Fibroblast of peridontal ligament (primary cell): ENCODE measurements around the gene EXOC3L4.
"Not testable (repeated sequence)": the region's sequence is repeated elsewhere in the genome, so short reads cannot be mapped to it uniquely, and the experiment has no call there.

Source experiments
- DNase-seq: peaks from one replicate; pipeline ENCODE4 v3.0.0-alpha.2; 2010; ENCODE audit errors: extremely low read depth

EXOC3L4 gene

DNA sequence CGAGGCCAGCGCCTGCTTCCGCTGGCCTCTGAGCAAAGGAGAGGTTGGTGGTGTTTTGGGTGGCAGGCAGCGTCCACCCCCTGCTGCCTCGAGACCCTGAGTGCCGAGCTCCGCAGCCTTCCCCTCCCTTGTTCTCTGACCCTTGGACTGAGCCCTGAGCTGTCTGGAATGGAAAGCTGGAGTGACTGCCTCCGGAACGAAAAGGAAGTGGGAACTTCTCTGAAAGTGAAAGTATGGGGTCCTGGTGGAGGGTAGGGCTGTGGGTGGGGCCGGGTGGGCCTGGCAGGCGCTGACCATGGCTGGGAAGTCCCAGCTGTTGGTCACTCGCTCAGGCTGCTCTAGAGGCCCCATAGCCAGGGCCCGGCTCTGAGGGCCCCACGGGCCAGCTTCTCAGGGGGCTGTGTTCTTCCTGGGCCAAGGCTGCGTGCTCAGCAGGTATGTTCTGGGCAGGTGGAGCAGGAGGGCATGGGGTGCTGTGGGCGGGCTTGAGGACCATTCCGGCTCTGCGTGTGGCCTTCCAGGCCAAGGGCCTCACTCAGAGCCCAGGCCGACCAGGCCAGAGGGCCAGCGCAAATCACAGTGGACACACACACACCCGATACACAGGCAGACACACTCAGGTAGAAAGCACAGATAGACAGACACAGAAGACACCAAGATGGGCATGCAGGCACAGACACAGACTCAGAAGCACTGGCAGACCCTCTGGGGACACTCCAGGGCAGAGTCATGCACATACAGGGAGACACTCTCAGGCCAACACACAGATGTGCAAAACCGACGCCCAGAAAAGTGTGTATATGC, at the start of gene EXOC3L4:
EXOC3L4 (plus strand) TSS at position 320 of the 804 bp plus-strand sequence. CDS start 5,495 bp downstream, outside the sequence.
- no peak for DNase-seq

GRCh38 chr14:103045371-103045869, 49.1 kb upstream of the EXOC3L4 start:
- DNase-seq: no peak

GRCh38 chr14:103047453-103047852, 47.1 kb upstream of the EXOC3L4 start:
- not testable (repeated sequence) for DNase-seq

DNA sequence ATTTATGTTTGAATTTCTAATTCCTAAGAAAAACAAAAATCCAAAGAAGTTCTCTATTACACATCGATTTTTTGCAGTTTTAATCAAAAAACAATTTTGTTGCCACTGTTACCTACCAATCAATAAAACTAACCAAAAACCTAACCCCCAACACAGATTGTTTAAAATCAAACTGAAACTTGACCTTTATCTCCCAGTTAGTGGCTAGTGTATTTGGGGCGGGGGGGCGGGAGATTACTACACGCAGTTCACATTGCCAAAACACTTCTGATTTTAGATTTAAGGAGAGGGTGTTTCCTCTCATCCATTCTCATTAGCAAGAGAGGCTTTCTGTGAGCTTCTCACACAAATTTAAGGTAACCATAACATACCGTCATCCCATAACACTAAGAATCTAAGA, 43.6 kb upstream of the EXOC3L4 start:
- no peak for DNase-seq

DNA sequence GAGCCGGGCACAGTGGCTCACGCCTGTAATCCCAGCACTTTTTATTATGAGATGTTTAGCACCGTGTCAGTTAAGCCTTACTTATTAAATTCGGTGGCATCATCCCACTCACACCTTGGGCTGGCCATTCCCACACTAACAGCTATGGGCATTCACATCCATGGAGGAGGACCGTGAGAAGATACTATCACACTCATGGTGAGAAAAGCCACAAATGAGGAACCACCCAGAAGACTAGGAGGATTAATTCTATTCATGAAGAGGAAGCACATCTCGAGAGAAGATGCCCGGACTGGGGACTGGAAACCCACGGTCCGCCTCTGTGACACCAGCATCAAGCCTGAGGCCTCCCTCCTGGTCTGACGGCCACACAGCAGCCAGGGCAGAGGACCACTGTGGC, 42.1 kb upstream of the EXOC3L4 start:
- DNase-seq: no peak

DNA sequence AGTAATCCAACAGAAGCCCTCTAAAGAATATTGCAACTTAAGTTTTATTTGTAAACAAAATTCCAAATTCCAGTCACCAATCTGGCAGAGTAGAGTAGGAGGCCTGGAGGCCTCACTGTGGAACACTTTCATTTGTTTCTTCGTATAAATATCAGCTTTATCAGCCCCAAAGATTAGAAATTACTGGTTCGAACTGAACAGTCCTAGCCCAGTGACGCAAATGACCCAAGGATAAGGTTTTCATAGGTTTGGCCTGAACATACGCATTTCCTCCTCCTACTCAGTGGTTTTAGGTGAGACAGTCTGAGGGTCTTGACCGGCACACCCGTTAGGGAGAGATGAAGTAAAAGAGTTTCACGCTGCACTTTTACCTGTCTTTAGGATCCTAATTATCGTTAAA, 38.8 kb upstream of the EXOC3L4 start:
- DNase-seq: peak; percentile 31

- peak; percentile 48 for DNase-seq
Measured at GRCh38 chr14:103056322-103057027, 38.0 kb upstream of the EXOC3L4 start.

DNA sequence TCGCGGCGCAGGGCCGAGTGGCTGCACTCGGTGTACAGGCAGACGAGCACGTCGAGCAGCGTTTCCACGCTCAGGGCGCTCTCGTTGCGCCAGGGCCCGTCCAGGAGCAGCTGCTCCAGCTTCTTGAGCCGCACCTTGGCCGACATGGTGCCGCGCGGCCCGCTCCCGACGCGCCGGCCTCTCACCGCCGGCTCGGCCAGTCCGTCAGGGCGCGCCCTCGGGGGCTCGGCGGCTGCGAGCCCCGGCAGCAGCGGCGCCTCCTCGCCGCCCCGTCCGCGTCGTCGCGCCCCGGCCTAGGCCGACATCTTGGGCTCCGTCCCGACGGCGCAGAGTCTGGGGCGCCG, 37.5 kb upstream of the EXOC3L4 start:
- no peak for DNase-seq

DNA sequence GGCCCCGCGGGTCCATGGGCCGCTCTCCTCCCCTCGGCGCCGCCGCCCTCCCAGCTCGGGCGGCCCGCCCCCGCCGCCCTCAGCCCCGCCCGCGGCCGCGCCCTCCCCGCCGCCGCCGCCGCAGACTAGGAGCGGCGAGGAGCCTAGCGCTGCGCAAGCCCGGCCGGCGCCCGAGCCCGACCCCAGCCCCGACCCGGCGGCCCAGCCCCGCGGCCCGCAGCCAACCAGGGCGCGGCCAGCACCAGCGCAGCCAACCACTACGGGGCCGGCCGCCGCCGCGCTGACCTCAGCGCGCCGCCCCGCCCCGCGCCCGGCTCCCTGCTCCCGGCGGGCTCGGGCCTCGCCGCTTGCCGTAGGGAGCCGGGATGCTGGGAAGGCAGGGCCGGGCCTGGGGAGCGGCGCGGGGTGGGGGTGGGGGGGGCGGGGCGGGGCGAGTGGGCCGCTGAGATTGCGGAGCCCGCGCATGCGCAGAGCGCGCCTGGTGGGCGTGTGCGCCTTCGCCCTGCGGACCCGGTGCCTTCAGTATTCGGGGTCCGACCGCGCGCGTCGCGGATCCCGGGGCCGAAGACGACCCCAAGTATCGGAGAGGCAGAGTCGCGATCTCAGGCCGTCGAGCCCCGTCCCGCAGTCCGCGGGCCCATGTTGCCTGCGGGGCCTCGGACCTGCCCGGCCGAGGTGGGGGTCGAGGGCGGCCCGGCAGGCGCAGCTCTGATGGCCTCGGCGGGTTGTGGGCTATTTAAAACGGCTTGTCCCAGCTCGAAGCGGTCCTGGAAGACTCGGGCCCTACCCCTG, 37.0 kb upstream of the EXOC3L4 start, which contains the start of gene CDC42BPB:
CDC42BPB (minus strand) TSS at position 178 of the 792 bp plus-strand sequence. CDS start 376 bp downstream, outside the sequence.
- DNase-seq: peak; percentile 81

- no peak for DNase-seq
Measured at GRCh38 chr14:103058164-103059055, 36.1 kb upstream of the EXOC3L4 start.

GRCh38 chr14:103059556-103059955, 35.0 kb upstream of the EXOC3L4 start:
- DNase-seq: no peak

DNA sequence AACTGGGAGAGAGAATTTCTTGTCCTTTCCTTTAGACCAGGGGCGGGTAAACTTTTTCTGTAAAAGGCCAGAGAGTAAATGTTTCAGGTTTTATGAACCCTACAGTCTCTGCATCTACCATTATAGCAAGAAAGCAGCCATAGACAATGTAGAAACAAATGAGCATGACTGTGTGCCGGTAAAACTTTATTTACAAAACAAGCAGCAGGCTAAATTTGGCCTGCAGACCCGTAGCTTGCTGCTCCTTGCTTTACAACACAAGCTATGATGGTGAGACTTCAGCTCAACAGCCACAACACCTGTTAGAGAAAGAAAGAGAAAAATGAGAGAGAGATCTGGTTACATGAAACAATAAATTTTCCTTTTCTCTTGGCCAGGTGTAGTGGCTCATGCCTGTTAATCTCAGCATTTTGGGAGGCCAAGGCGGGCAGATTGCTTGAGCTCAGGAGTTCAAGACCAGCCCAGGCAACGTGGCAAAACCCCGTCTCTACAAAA, 33.0 kb upstream of the EXOC3L4 start:
- no peak for DNase-seq

DNA sequence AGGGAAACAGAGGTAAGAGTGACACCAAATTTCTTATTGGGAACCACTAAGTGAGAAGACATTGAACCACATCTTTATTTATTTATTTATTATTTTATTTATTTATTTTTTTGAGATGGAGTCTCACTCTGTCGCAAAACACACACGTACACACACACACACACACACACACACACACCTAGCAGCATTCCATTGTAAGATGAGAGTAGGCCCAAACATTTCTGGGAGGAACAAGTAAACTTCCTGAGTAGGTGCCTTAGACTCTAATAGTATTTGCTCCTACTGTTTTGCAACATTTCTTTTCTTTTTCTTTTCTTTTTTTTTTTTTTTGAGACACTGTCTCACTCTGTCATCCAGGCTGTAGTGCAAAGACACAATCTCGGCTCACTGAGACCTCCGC, 30.1 kb upstream of the EXOC3L4 start:
- DNase-seq: no peak

GRCh38 chr14:103064978-103065377, 29.5 kb upstream of the EXOC3L4 start:
- DNase-seq: no peak

DNA sequence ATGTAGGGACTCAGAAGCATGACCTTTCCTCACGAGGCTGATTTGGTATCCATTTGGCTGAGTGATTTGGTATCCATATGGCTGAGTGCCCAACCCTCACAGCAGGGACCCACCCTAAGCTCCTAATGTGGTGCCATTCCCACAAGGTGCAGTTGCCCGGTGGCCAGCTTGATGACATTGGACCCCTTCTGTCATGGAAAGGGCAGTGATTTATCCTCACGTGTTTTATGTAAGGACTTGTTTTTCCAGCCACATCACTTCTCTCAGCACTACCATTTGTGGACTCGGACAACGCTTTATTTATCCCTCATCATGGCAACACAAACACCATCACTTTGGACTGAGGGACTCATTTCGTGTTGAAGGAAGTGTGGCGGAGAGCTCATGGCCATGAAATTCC, 28.7 kb upstream of the EXOC3L4 start:
- DNase-seq: no peak

DNA sequence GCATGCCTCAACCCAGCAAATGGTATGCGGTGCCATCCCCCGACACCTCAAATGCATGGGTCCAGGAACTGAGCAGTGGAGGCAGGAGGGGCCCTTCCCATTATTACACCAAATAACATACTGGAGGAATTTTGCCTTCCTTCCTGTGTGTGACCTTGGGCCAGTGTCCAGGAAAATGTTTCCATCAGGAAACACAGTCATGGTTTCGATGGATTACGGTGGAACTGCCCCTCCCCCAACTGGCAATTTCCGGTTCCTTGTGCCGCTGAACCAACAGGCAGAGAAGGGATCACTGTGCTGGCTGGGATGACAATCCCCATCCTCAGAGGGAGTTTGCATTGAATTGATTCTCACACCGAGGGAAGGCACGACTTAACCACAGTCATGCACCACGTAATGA, 28.1 kb upstream of the EXOC3L4 start:
- DNase-seq: no peak

GRCh38 chr14:103067231-103067954, 27.1 kb upstream of the EXOC3L4 start:
- peak; percentile 72 for DNase-seq

DNA sequence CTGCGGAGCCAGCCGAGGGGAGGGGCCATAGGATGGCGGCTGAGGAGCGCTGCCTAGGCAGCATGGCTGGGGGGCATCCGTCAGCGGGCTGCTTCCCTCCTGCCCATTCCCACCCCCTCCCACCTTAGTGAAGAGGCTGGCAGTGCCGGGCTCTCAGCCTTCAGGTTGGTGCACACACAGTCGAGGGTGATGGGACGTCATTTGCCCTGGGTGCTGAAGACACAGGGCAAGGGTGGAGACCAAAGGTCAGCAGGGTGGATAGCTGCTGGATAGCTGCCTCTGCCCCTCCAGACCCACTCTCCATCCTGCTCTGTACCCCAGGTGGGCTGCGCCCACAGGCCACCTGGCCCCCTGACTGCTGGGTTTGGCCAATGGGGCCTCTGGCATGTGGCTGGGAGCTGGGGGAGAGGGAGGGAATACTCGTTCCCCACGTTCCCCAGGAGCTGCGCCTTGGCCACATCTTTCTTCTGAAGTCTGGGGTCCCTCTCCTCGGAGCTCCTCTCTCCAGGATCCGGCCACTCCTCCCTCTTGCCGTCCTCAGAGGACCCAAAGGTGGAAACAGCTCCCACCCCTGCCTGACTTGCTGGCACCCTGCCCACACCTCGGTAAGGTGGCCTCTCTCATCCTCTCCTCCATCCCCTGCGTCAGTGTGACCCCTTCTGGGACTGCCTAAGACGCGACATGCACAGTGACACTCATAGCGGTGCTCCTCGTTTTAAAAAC, 26.0 kb upstream of the EXOC3L4 start:
- DNase-seq: no peak

- no peak for DNase-seq
Measured at GRCh38 chr14:103070263-103070885, 24.2 kb upstream of the EXOC3L4 start.
